Measurements from ENCODE around the gene SARS2. TPM values are rescaled to one million over a fixed set of nuclear protein-coding genes. Genes with fewer than 3 reads are reported as not detected.

The SARS2 gene
- total RNA-seq, 2 donors from 2014 or later, result 53.2 to 60.2 TPM

- DNase-seq, result peak; percentile 100
- H3K9ac ChIP-seq (ENCODE audit: extremely low read depth, low read length, poor library complexity, severe bottlenecking), result peak within 1 kb of the TSS; percentile 87
- TF ChIP-seq CTCF (conservative IDR thresholded peaks at IDR 0.05), result no peak
- H3K36me3 ChIP-seq (ENCODE audit: control insufficient read depth, insufficient read depth, low read length), result no peaks in the 10 kb centered on the region
- no peaks in the 10 kb centered on the region for H3K4me1 ChIP-seq (ENCODE audit: control insufficient read depth, insufficient read depth, low read length)
- peaks cover 7% of the 10 kb centered on the region for H3K9me3 ChIP-seq (ENCODE audit: control insufficient read depth, low read length)
- WGBS, 2 experiments (ENCODE audit: insufficient coverage in 1 of 2, insufficient read length in 1 of 2), result 1% methylated on average over 31 to 64 of the region's 64 CpGs
- peak within 1 kb of the TSS; percentile 67 for H3K4me3 Mint-ChIP-seq
- no peaks in the 10 kb centered on the region for H3K27me3 ChIP-seq (ENCODE audit: control insufficient read depth, insufficient read depth, low read length, poor library complexity, severe bottlenecking)
- H3K4me1 Mint-ChIP-seq, result peaks cover 16% of the 10 kb centered on the region
- H3K9me3 Mint-ChIP-seq, result peaks cover 9% of the 10 kb centered on the region
- peak within 1 kb of the TSS; percentile 96 for H3K27ac Mint-ChIP-seq
- H3K27me3 Mint-ChIP-seq (ENCODE audit: insufficient read depth), result peaks cover 18% of the 10 kb centered on the region
- peak within 1 kb of the TSS; percentile 85 for H3K4me3 ChIP-seq (ENCODE audit: low read length)
- H3K27ac ChIP-seq (ENCODE audit: low read depth, low read length), result peak within 1 kb of the TSS; percentile 86
- peaks cover 12% of the 10 kb centered on the region for H3K36me3 Mint-ChIP-seq (ENCODE audit: low read depth)
Observed at GRCh38 chr19:38899447-38900201, 30.9 kb downstream of the SARS2 start, which contains the start of the genes NFKBIB and SIRT2. TSS of gene NFKBIB (plus strand) at chr19:38899969. CDS start at chr19:38900033, 64 bp downstream. TSS of gene SIRT2 (minus strand) at chr19:38899618. CDS start at chr19:38899521, 97 bp downstream.

DNA sequence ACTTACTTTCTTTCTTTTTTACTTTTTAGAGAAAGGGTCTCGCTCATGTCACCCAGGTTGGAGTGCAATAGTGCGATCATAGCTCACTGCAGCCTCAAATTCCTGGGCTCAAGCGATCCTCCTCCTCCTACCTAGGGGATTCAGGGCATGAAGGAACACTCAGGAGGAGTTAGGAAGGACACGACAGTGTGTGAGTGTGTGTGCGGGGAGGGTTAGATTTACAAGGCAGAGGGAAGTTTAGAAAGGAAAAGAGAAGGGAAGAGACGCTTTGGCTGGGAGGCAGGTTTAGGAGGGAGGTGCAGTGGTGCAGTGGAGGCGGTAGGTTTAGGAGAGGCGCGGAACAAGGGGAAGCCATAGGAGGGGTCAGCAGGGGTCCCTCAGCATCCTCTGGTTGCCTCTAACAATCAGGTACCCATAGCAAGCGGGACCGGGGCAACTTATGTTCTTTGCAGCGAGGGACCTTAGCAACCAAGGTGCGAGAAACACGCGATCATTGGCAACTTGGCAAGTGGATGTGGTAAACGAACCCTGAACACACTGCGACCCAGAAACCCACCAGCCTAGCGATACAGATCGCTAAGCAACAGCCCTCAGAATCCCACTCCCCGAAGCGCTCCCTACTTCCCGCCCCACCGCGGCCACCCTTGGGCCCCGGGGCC lies 31.6 kb downstream of the SARS2 start:
- WGBS, 2 experiments (ENCODE audit: insufficient coverage in 1 of 2, insufficient read length in 1 of 2), result 41 to 42% methylated on average over 9 to 25 of the region's 25 CpGs
- H3K9me3 Mint-ChIP-seq, result peaks cover 9% of the 10 kb centered on the region
- H3K4me1 Mint-ChIP-seq, result peaks cover 10% of the 10 kb centered on the region
- no peak for DNase-seq
- Histone ChIP-seq H3K4me3 (ENCODE audit: low read length) (peak overlapping the region; percentile 85), H3K36me3 (ENCODE audit: control insufficient read depth, insufficient read depth, low read length) (no peaks in the 10 kb centered on the region), H3K9me3 (ENCODE audit: control insufficient read depth, low read length) (peaks cover 7% of the 10 kb centered on the region), H3K9ac (ENCODE audit: extremely low read depth, low read length, poor library complexity, severe bottlenecking) (peak overlapping the region; percentile 87), H3K27ac (ENCODE audit: low read depth, low read length) (no peak overlapping the region), H3K27me3 (ENCODE audit: control insufficient read depth, insufficient read depth, low read length, poor library complexity, severe bottlenecking) (no peaks in the 10 kb centered on the region), H3K4me1 (ENCODE audit: control insufficient read depth, insufficient read depth, low read length) (no peaks in the 10 kb centered on the region)
- H3K27ac Mint-ChIP-seq, result peak overlapping the region; percentile 96
- H3K27me3 Mint-ChIP-seq (ENCODE audit: insufficient read depth), result peaks cover 18% of the 10 kb centered on the region
- peak overlapping the region; percentile 67 for H3K4me3 Mint-ChIP-seq
- TF ChIP-seq CTCF (conservative IDR thresholded peaks at IDR 0.05), result no peak
- peaks cover 6% of the 10 kb centered on the region for H3K36me3 Mint-ChIP-seq (ENCODE audit: low read depth)

GRCh38 chr19:38894968-38895367 lies 35.6 kb downstream of the SARS2 start:
- TF ChIP-seq CTCF (conservative IDR thresholded peaks at IDR 0.05), result no peak
- Mint-ChIP-seq H3K9me3 (no peaks in the 10 kb centered on the region), H3K27me3 (ENCODE audit: insufficient read depth) (peaks cover 18% of the 10 kb centered on the region), H3K36me3 (ENCODE audit: low read depth) (no peaks in the 10 kb centered on the region), H3K4me3 (no peak overlapping the region), H3K4me1 (peaks cover 6% of the 10 kb centered on the region), H3K27ac (no peak overlapping the region)
- Histone ChIP-seq H3K9ac (ENCODE audit: extremely low read depth, low read length, poor library complexity, severe bottlenecking) (no peak overlapping the region), H3K4me1 (ENCODE audit: control insufficient read depth, insufficient read depth, low read length) (no peaks in the 10 kb centered on the region), H3K4me3 (ENCODE audit: low read length) (no peak overlapping the region), H3K27ac (ENCODE audit: low read depth, low read length) (no peak overlapping the region), H3K27me3 (ENCODE audit: control insufficient read depth, insufficient read depth, low read length, poor library complexity, severe bottlenecking) (no peaks in the 10 kb centered on the region), H3K9me3 (ENCODE audit: control insufficient read depth, low read length) (no peaks in the 10 kb centered on the region), H3K36me3 (ENCODE audit: control insufficient read depth, insufficient read depth, low read length) (no peaks in the 10 kb centered on the region)
- no peak for DNase-seq
- WGBS, 2 experiments (ENCODE audit: insufficient coverage in 1 of 2, insufficient read length in 1 of 2), result 94% methylated on average over 3 to 9 of the region's 9 CpGs
